ENCODE measurements around the gene HARBI1.

The HARBI1 gene

DNA sequence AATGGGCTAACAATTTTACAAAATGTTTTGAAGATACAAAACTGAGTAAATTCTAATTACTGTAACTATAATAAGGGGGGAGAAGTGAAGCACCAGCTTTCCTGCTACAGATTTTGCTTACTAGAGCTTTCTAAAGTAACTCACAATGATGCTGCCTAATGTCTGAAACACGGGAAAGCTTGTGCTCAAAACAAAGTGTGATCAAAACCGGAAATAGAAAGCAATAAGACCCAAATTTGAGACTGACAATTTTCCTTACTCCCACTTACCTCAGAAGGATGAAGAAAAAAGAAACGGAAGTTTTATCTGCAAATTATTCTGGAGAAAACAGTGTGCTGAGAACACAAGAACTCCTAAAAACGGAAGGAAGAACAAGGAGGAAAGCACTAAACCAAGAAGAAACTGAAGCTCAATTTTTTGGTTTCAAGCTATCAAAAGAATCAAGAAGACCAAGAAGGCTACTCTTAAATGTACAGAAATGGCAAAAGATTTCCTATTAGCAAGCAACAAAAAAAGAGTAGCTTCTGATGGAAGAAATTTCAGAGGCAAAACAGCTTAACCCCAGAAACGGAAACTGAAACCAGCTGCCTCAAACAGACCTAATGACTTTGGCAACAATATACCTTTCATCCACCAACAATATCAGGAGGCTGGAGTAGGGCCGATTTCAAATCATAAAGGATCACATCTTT, 56.6 kb downstream of the HARBI1 start:
- H3K27me3 Mint-ChIP-seq = no peaks in the 10 kb centered on the region

DNA sequence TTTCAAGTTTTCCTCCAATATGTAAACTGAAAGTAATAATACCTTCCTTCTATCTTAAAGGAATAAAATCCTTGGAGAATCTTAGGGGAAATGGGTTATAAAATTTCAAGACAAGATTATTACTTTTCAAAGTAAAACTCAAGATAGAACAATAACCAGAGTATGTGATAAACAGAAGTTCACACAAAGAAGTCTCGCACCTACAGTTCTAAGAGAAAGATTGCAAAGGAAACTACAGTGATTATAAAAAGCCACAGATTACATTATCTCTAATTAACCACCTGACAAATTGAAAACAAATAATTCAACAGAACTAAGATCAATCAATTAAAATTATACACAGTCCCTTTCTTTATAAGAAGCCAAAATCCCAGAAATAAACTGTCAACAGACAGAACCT, 57.2 kb downstream of the HARBI1 start:
- Mint-ChIP-seq H3K27ac (peak overlapping the region; percentile 90), H3K9me3 (no peaks in the 10 kb centered on the region), H3K4me1 (ENCODE audit: low read depth) (peaks cover 80% of the 10 kb centered on the region), H3K4me3 (peak overlapping the region; percentile 74), H3K36me3 (ENCODE audit: low read depth) (peaks cover 14% of the 10 kb centered on the region), H3K27me3 (no peaks in the 10 kb centered on the region)
- no peak for DNase-seq

More for the DNA sequence above, 56.6 kb downstream of the HARBI1 start:
- Mint-ChIP-seq H3K4me1 (ENCODE audit: low read depth) (peaks cover 77% of the 10 kb centered on the region), H3K27ac (peak overlapping the region; percentile 90), H3K4me3 (peak overlapping the region; percentile 74), H3K9me3 (no peaks in the 10 kb centered on the region), H3K36me3 (ENCODE audit: low read depth) (peaks cover 13% of the 10 kb centered on the region)
- DNase-seq = no peak

DNA sequence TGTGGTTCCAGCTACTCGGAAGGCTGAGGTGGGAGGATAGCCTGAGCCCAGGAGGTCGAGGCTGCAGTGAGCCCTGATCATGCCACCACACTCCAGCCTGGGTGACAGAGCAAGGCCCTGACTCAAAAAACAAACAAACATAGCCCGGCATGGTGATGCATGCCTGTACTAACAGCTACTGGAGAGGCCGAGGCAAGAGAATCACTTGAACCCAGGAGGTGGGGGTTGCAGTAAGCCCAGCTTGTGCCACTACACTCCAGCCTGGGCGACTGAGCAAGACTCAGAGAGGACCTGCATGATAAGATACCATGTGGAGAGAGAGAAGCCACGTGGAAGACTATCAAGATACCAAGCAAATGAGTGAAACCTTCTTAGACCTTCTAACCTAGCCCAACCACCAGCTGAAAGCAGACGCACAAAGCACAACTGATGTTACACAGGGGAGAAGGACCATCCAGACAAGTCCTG, 59.3 kb downstream of the HARBI1 start:
- DNase-seq = no peak
- no peaks in the 10 kb centered on the region for H3K9me3 Mint-ChIP-seq
- H3K4me1 Mint-ChIP-seq (ENCODE audit: low read depth) = peaks cover 81% of the 10 kb centered on the region
- H3K36me3 Mint-ChIP-seq (ENCODE audit: low read depth) = peaks cover 17% of the 10 kb centered on the region
- no peak overlapping the region for H3K4me3 Mint-ChIP-seq
- no peaks in the 10 kb centered on the region for H3K27me3 Mint-ChIP-seq
- peak overlapping the region; percentile 51 for H3K27ac Mint-ChIP-seq

DNA sequence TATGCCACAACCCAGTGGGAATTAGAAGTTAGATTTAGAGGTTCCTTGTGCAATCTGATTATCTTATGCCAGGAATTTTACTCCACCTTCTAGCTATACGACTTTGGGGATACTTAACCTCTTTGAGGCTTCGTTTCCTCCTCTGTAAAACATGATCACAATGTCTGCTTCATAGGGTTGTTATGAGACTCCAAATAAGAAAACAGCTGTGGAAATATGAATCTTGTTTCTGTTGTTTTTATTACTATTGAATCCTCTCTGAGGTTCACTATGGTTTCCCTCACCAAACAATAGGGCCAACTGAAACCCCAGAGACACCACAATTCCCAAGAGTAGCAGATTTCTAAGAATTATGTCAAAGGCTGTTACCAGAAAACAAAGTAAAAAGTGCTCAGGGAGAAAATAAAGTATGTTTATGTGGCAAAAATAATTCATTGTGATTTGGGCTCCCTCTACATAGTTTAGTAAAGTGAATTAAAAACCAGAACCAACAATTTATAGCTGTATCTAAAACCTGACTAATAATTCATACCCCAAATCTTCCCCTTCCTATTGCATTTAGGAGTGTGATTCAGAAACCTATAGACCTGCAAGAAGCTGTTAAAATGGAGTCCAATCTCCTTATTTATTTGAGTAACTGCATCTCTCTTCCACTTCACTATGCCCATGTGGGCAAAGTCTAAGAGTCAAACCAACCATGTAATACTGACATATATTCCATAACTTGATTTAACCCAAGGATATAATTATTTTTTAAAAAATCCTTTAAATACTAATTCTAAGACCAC, 61.6 kb downstream of the HARBI1 start:
- Mint-ChIP-seq H3K4me1 (ENCODE audit: low read depth) (peaks cover 64% of the 10 kb centered on the region), H3K4me3 (no peak overlapping the region), H3K36me3 (ENCODE audit: low read depth) (peaks cover 17% of the 10 kb centered on the region), H3K27me3 (no peaks in the 10 kb centered on the region), H3K27ac (peak overlapping the region; percentile 7), H3K9me3 (no peaks in the 10 kb centered on the region)
- DNase-seq = no peak

DNA sequence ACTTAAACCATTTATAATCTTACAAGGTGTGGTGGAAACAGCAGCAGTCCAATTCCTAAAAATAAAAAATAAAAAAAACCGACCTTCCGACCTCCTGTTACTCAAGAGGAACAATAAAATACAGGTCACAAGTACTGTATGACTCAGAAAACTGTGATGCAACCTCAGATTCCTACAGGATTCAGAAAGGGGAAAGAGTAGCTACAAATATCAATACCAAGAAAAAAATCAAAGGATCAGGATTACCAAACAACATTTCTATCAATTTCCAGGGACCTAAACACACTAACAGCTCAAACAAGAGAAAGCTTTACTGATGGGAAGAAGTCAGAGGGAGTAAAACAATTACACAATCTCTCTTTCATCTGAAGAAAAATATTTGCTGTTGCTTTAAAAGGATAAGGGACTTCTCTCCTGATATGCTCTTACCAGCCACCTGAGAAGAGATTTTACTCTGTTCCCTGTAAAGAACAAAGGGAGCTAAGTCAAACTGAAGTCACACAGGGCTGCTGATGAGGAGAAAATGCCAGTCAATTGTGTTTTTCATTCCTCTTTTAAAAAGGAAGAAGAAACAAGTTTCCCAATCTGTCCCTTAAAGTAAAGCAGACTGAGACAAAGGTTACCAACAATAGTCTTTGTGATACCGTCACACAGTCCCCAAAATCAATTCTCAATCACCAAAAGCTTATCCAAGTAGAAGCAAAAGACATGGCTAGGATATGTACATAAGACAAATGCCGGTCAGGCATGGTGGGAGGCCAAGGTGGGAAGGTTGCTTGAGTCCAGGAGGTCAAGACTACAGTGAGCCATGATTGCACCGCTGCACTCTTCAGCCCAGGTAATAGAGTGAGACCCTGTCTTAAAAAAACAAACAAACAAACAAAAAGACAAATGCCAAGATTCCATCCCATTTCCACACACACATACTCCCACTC, 62.5 kb downstream of the HARBI1 start:
- Mint-ChIP-seq H3K36me3 (ENCODE audit: low read depth) (peaks cover 17% of the 10 kb centered on the region), H3K4me3 (no peak overlapping the region), H3K9me3 (no peaks in the 10 kb centered on the region), H3K4me1 (ENCODE audit: low read depth) (peaks cover 56% of the 10 kb centered on the region), H3K27ac (peak overlapping the region; percentile 74), H3K27me3 (no peaks in the 10 kb centered on the region)
- DNase-seq = no peak

DNA sequence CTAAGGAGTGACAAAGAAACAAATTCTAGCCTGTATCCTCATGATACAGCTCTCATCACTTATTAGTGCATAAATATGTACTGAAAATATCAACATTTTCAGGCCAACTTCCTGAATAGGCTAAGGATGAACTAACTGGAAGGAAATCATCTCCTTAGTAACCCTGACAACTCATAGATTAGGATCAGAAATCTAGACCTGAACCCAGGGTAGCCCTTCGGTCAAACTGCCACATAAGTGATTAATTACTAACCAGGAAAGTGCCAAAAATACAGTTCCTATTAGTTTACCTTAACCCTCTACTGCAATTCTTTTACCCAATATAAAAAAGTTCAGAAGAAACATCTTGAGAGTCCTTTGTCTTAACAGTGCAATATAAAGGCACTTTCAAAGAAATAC, 63.2 kb downstream of the HARBI1 start:
- Mint-ChIP-seq H3K27ac (peak overlapping the region; percentile 74), H3K4me1 (ENCODE audit: low read depth) (peaks cover 49% of the 10 kb centered on the region), H3K9me3 (no peaks in the 10 kb centered on the region), H3K27me3 (no peaks in the 10 kb centered on the region), H3K4me3 (no peak overlapping the region), H3K36me3 (ENCODE audit: low read depth) (peaks cover 16% of the 10 kb centered on the region)
- no peak for DNase-seq
